ENCODE measurements around the gene SHB. TPM values are rescaled to one million over a fixed set of nuclear protein-coding genes. Genes with fewer than 3 reads are reported as not detected.
A peak's percentile ranks its signal among the peaks of the same experiment; 100 is the strongest.
"Not testable (repeated sequence)": the region's sequence is repeated elsewhere in the genome, so short reads cannot be mapped to it uniquely, and the experiment has no call there.

The SHB gene
- total and polyA plus RNA-seq, 2 experiments from 2014 or later, result 28.2 to 46.9 TPM

- peaks cover 37% of the 10 kb centered on the region for H3K36me3 ChIP-seq
- TF ChIP-seq CTCF (IDR thresholded peaks at IDR 0.05; ENCODE audit: low read depth, low read length), result no peak
- no peaks in the 10 kb centered on the region for H3K27me3 ChIP-seq
- no peak overlapping the region for H3K27ac ChIP-seq
- no peaks in the 10 kb centered on the region for H3K9me3 ChIP-seq (ENCODE audit: low read depth)
- peaks cover 7% of the 10 kb centered on the region for H3K4me1 ChIP-seq (ENCODE audit: low read depth)
- H3K4me3 ChIP-seq, result no peak overlapping the region
- DNase-seq (ENCODE audit: low read depth in 1 of 2, low spot score in 1 of 2), result no peak
Measured at GRCh38 chr9:37897665-37898064, 171.4 kb downstream of the SHB start.

GRCh38 chr9:37892063-37892462 lies 177.0 kb downstream of the SHB start:
- Histone ChIP-seq H3K27me3 (no peaks in the 10 kb centered on the region), H3K4me3 (no peak overlapping the region), H3K36me3 (peaks cover 24% of the 10 kb centered on the region), H3K27ac (no peak overlapping the region), H3K4me1 (ENCODE audit: low read depth) (no peaks in the 10 kb centered on the region), H3K9me3 (ENCODE audit: low read depth) (no peaks in the 10 kb centered on the region)
- no peak for DNase-seq (ENCODE audit: low read depth in 1 of 2, low spot score in 1 of 2)
- TF ChIP-seq CTCF (IDR thresholded peaks at IDR 0.05; ENCODE audit: low read depth, low read length), result no peak

GRCh38 chr9:37891042-37891441 lies 178.0 kb downstream of the SHB start:
- not testable (repeated sequence) for H3K27ac ChIP-seq; H3K4me3 ChIP-seq; DNase-seq (ENCODE audit: low read depth in 1 of 2, low spot score in 1 of 2); H3K4me1 ChIP-seq (ENCODE audit: low read depth); H3K9me3 ChIP-seq (ENCODE audit: low read depth); H3K27me3 ChIP-seq
- H3K36me3 ChIP-seq, result peaks cover 15% of the 10 kb centered on the region

GRCh38 chr9:37889536-37889935 lies 179.5 kb downstream of the SHB start:
- no peaks in the 10 kb centered on the region for H3K9me3 ChIP-seq (ENCODE audit: low read depth)
- no peak for DNase-seq (ENCODE audit: low read depth in 1 of 2, low spot score in 1 of 2)
- H3K27ac ChIP-seq, result no peak overlapping the region
- H3K27me3 ChIP-seq, result no peaks in the 10 kb centered on the region
- no peak overlapping the region for H3K4me3 ChIP-seq
- no peaks in the 10 kb centered on the region for H3K4me1 ChIP-seq (ENCODE audit: low read depth)
- peaks cover 4% of the 10 kb centered on the region for H3K36me3 ChIP-seq
- TF ChIP-seq CTCF (IDR thresholded peaks at IDR 0.05; ENCODE audit: low read depth, low read length), result no peak

GRCh38 chr9:37887977-37888583 lies 180.9 kb downstream of the SHB start:
- H3K4me1 ChIP-seq (ENCODE audit: low read depth); H3K9me3 ChIP-seq (ENCODE audit: low read depth); H3K27ac ChIP-seq; H3K27me3 ChIP-seq; H3K4me3 ChIP-seq; H3K36me3 ChIP-seq: not testable (repeated sequence)
- peak in 1 of 2 donors; percentile 88 for DNase-seq (ENCODE audit: low read depth in 1 of 2, low spot score in 1 of 2)

- H3K36me3 ChIP-seq, result no peaks in the 10 kb centered on the region
- H3K9me3 ChIP-seq (ENCODE audit: low read depth), result no peaks in the 10 kb centered on the region
- H3K4me3 ChIP-seq, result no peak overlapping the region
- no peaks in the 10 kb centered on the region for H3K4me1 ChIP-seq (ENCODE audit: low read depth)
- no peak for TF ChIP-seq CTCF (IDR thresholded peaks at IDR 0.05; ENCODE audit: low read depth, low read length)
- no peaks in the 10 kb centered on the region for H3K27me3 ChIP-seq
- no peak for DNase-seq (ENCODE audit: low read depth in 1 of 2, low spot score in 1 of 2)
- H3K27ac ChIP-seq, result no peak overlapping the region
Measured at GRCh38 chr9:37880916-37881479, 188.0 kb downstream of the SHB start.

All from cardiac muscle cell (in vitro differentiated cells and primary cell).